Measurements from ENCODE around the gene SPTY2D1. TPM values are rescaled to one million over a fixed set of nuclear protein-coding genes. Genes with fewer than 3 reads are reported as not detected.

SPTY2D1 gene
- total RNA-seq, 6 experiments from 2014 or later = 25.9 to 29.8 (median 28.1) TPM

- Mint-ChIP-seq H3K4me3 (no peak overlapping the region), H3K27me3 (ENCODE audit: insufficient read depth) (no peaks in the 10 kb centered on the region), H3K4me1 (ENCODE audit: low read depth) (peaks cover 53% of the 10 kb centered on the region), H3K27ac (no peak overlapping the region), H3K9me3 (no peaks in the 10 kb centered on the region), H3K36me3 (ENCODE audit: low read depth) (peaks cover 36% of the 10 kb centered on the region)
- no peak for TF ChIP-seq CTCF (IDR thresholded peaks at IDR 0.05)
- DNase-seq = no peak
Observed at GRCh38 chr11:18614667-18615066, 19.5 kb downstream of the SPTY2D1 start.

DNA sequence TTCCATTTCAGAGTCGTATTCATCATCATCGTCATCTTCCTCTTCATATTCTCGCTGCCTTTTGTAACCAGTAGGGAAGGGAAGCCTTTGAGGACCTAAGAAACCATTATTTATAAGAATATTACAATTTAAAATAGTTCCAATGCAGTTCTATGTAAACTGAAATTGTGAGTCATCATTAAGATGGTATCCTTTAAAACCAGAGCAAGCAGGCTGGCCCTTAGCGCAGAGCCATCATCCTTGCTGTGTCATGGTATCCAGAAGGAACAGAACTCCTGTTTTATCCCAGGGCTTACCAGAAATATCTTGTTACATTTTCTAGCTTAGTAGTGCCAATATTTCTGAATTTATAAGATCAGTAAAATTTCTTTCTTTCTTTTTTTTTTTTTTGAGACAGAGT is 21.7 kb downstream of the SPTY2D1 start:
- no peak for DNase-seq
- H3K4me3 Mint-ChIP-seq = no peak overlapping the region
- H3K36me3 Mint-ChIP-seq (ENCODE audit: low read depth) = peaks cover 40% of the 10 kb centered on the region
- peaks cover 36% of the 10 kb centered on the region for H3K4me1 Mint-ChIP-seq (ENCODE audit: low read depth)
- no peaks in the 10 kb centered on the region for H3K9me3 Mint-ChIP-seq
- H3K27ac Mint-ChIP-seq = peak overlapping the region; percentile 53; the same call in 1 of the 2 replicates
- H3K27me3 Mint-ChIP-seq (ENCODE audit: insufficient read depth) = no peaks in the 10 kb centered on the region
- no peak for TF ChIP-seq CTCF (IDR thresholded peaks at IDR 0.05)

DNA sequence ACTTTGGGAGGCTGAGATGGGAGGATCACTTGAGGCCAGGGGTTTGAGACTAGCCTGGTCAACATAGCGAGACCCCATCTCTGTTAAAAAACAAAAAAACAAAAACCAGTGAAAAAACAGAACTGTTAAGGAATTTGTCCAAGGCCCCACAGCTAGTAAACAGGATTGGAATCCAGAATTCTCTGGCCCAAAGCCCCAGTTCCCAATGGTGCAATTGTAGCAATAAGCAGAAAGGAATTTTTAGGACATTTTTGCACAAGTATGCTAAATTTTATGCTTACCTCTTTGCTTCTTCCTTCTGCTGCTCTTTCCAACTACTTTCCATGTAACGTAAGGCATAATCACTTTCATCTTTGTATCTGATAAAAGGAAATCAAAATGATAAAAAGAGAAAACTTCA is 22.9 kb downstream of the SPTY2D1 start:
- no peak for DNase-seq
- Mint-ChIP-seq H3K4me3 (no peak overlapping the region; the same call in 1 of the 2 replicates), H3K27ac (peak overlapping the region; percentile 19; the same call in 1 of the 2 replicates)

DNA sequence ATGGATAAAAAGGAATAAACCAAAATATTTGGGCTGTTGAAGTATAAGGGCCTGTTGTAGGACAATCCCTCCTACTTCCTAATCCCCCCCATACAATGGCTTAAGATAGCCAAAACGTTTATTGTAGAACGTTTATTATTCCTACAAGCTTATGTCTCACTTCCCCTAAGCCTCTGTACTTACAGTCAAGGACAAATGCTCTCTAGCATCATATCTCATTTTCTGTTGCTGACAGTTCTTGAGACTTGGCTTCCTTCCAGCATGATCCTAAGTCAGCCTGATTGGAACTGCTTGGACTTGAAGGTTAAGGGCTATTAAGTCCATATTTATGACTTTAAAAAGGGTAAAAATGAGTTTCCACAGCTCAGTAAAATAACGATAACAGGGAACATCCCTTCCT is 25.8 kb downstream of the SPTY2D1 start:
- Mint-ChIP-seq H3K27ac (no peak overlapping the region), H3K4me3 (no peak overlapping the region), H3K4me1 (ENCODE audit: low read depth) (peaks cover 10% of the 10 kb centered on the region), H3K9me3 (no peaks in the 10 kb centered on the region), H3K36me3 (ENCODE audit: low read depth) (peaks cover 20% of the 10 kb centered on the region), H3K27me3 (ENCODE audit: insufficient read depth) (no peaks in the 10 kb centered on the region; the same call in 1 of the 2 replicates)
- TF ChIP-seq CTCF (IDR thresholded peaks at IDR 0.05) = no peak
- no peak for DNase-seq

More for the DNA sequence above, 22.9 kb downstream of the SPTY2D1 start:
- TF ChIP-seq CTCF (IDR thresholded peaks at IDR 0.05) = no peak
- Mint-ChIP-seq H3K9me3 (no peaks in the 10 kb centered on the region), H3K4me1 (ENCODE audit: low read depth) (peaks cover 28% of the 10 kb centered on the region), H3K36me3 (ENCODE audit: low read depth) (peaks cover 43% of the 10 kb centered on the region), H3K27me3 (ENCODE audit: insufficient read depth) (no peaks in the 10 kb centered on the region)

GRCh38 chr11:18600915-18601569 is 33.1 kb downstream of the SPTY2D1 start:
- TF ChIP-seq CTCF (IDR thresholded peaks at IDR 0.05) = no peak
- no peaks in the 10 kb centered on the region; the same call in 1 of the 2 replicates for H3K27me3 Mint-ChIP-seq (ENCODE audit: insufficient read depth)
- H3K9me3 Mint-ChIP-seq = no peaks in the 10 kb centered on the region
- no peak for DNase-seq
- no peak overlapping the region for H3K4me3 Mint-ChIP-seq
- peaks cover 9% of the 10 kb centered on the region for H3K4me1 Mint-ChIP-seq (ENCODE audit: low read depth)
- H3K27ac Mint-ChIP-seq = no peak overlapping the region
- 0 out of 2 replicates have a peak, but pooled peaks cover 10% of the 10 kb centered on the region for H3K36me3 Mint-ChIP-seq (ENCODE audit: low read depth)
